Panc1 (cell line): Measurements from ENCODE around the gene CCDC148. TPM values are rescaled to one million over a fixed set of nuclear protein-coding genes. Genes with fewer than 3 reads are reported as not detected.
"Not testable (repeated sequence)": the region's sequence is repeated elsewhere in the genome, so short reads cannot be mapped to it uniquely, and the experiment has no call there.

Experiments used
- ATAC-seq: fragments of 200-7000 bp; cut with Tn5 transposase; 2 replicates; pipeline ENCODE4 v1.9.1; 2020; ENCODE audit warnings: mild to moderate bottlenecking, moderate library complexity
- BruUV-seq: library from RNA; stranded (reverse); fragments of 400-500 nt; replicated peaks from 2 replicates; lab custom pipeline; 2021; lab: Mats Ljungman, UMichigan
- CTCF ChIA-PET: fragments of 300-600 bp; sonication (Branson Sonifier 250); formaldehyde crosslinking; loops from one replicate; lab custom pipeline; 2022; ENCODE audit warnings: antibody characterized with exemption; lab: Charles Lee
- POLR2A ChIA-PET: fragments of 300-600 bp; sonication (Branson Sonifier 250); formaldehyde crosslinking; loops from one replicate; lab custom pipeline; 2022; ENCODE audit warnings: antibody characterized with exemption; lab: Charles Lee
- DNase-seq: peaks from one replicate; pipeline ENCODE4 v3.0.0-alpha.2; 2010; ENCODE audit warnings: low read depth, low spot score
- H3K27ac ChIP-seq: 2 replicates; pipeline ENCODE4 v1.5.1; 2011; ENCODE audit warnings: mild to moderate bottlenecking, low read length, inconsistent platforms
- H3K27me3 ChIP-seq: fragments of 200-500 bp; sonication (Bioruptor generic); 2 replicates; pipeline ENCODE4 v1.6.0; 2014; ENCODE audit warnings: low read length, inconsistent platforms; ENCODE audit not compliant: control insufficient read depth, insufficient read depth
- H3K36me3 ChIP-seq: fragments of 200-500 bp; sonication (Bioruptor generic); 2 replicates; pipeline ENCODE4 v1.5.1; 2014; ENCODE audit warnings: inconsistent platforms, mild to moderate bottlenecking, low read length, moderate library complexity; ENCODE audit not compliant: control insufficient read depth, insufficient read depth
- H3K4me1 ChIP-seq: 2 replicates; pipeline ENCODE4 v1.5.1; 2011; ENCODE audit warnings: inconsistent platforms, mild to moderate bottlenecking, low read length, moderate library complexity; ENCODE audit not compliant: control insufficient read depth, insufficient read depth
- H3K4me3 ChIP-seq, 2 experiments: 2 replicates each; pipeline ENCODE4 v1.5.1; 2011 to 2012; ENCODE audit warnings: low read depth in 2 of 2, low read length in 2 of 2, mild to moderate bottlenecking in 2 of 2, inconsistent platforms in 1 of 2, moderate library complexity in 1 of 2
- H3K9me3 ChIP-seq: fragments of 200-500 bp; sonication (Bioruptor generic); 2 replicates; pipeline ENCODE4 v1.5.1; 2014; ENCODE audit warnings: low read depth, mild to moderate bottlenecking, inconsistent platforms, low read length, moderate library complexity; ENCODE audit not compliant: control insufficient read depth, insufficient read depth
- CTCF ChIP-seq: fragments of 450-650 bp; IDR thresholded peaks from 2 replicates; pipeline ENCODE4 v1.5.1; 2017; ENCODE audit warnings: mild to moderate bottlenecking
- POLR2AphosphoS5 ChIP-seq: IDR thresholded peaks from 2 replicates; pipeline ENCODE4 v1.6.1; 2012; ENCODE audit warnings: mild to moderate bottlenecking, low read depth, low read length, moderate library complexity
- SIN3A ChIP-seq: IDR thresholded peaks from 2 replicates; pipeline ENCODE4 v1.6.1; 2012; ENCODE audit warnings: low read depth, mild to moderate bottlenecking, low read length, moderate library complexity, borderline replicate concordance; ENCODE audit not compliant: insufficient read depth
- TCF7L2 ChIP-seq: IDR thresholded peaks from 2 replicates; pipeline ENCODE4 v1.6.1; 2011; ENCODE audit warnings: mild to moderate bottlenecking, low read depth, low read length, inconsistent platforms
- in situ Hi-C: cut with HindIII; loops from 2 replicates; pipeline ENCODE4 v1.10.0; 2016; ENCODE audit warnings: low sequenced_read_pairs, low pct_unique_long_range_greater_than_20kb
- intact Hi-C: fragments of 100-400 bp; cut with micrococcal nuclease; formaldehyde crosslinking; loops from one replicate; pipeline ENCODE4 v1.10.0; 2022; ENCODE audit not compliant: unreplicated experiment
- total RNA-seq: library from RNA; stranded (reverse); gene quantifications from one replicate; pipeline ENCODE4 v1.2.1, GENCODE V29; 2021; ENCODE audit not compliant: unreplicated experiment
- TF ChIP-seq, protein P1 (sequence below), 2 experiments: IDR thresholded peaks; 2 replicates each; pipeline ENCODE4 v1.6.1; 2011 to 2012; ENCODE audit warnings: low read depth in 2 of 2, control low read depth in 1 of 2, low read length in 1 of 2, mild to moderate bottlenecking in 1 of 2, moderate library complexity in 1 of 2; ENCODE audit not compliant: insufficient read depth in 1 of 2

Gene CCDC148
- total RNA-seq, 1 experiment from 2014 or later = 0.92 TPM

GRCh38 chr2:158337018-158337417 is 119.5 kb downstream of the CCDC148 start:
- no peak overlapping the region for H3K27ac ChIP-seq
- TF ChIP-seq TCF7L2 = no peak
- no peak for TF ChIP-seq CTCF
- TF ChIP-seq, protein P1, sequence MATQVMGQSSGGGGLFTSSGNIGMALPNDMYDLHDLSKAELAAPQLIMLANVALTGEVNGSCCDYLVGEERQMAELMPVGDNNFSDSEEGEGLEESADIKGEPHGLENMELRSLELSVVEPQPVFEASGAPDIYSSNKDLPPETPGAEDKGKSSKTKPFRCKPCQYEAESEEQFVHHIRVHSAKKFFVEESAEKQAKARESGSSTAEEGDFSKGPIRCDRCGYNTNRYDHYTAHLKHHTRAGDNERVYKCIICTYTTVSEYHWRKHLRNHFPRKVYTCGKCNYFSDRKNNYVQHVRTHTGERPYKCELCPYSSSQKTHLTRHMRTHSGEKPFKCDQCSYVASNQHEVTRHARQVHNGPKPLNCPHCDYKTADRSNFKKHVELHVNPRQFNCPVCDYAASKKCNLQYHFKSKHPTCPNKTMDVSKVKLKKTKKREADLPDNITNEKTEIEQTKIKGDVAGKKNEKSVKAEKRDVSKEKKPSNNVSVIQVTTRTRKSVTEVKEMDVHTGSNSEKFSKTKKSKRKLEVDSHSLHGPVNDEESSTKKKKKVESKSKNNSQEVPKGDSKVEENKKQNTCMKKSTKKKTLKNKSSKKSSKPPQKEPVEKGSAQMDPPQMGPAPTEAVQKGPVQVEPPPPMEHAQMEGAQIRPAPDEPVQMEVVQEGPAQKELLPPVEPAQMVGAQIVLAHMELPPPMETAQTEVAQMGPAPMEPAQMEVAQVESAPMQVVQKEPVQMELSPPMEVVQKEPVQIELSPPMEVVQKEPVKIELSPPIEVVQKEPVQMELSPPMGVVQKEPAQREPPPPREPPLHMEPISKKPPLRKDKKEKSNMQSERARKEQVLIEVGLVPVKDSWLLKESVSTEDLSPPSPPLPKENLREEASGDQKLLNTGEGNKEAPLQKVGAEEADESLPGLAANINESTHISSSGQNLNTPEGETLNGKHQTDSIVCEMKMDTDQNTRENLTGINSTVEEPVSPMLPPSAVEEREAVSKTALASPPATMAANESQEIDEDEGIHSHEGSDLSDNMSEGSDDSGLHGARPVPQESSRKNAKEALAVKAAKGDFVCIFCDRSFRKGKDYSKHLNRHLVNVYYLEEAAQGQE (IDR thresholded peaks at IDR 0.05; ENCODE audit: insufficient read depth in 1 of 2, low read depth in 2 of 2, low read length in 1 of 2) = no peak
- no peak overlapping the region for H3K4me3 ChIP-seq
- DNase-seq (no peak), ATAC-seq (no peak)
- ChIA-PET CTCF (no interaction called here), POLR2A (no interaction called here)
- H3K4me1 ChIP-seq = no peaks in the 10 kb centered on the region
- H3K36me3 ChIP-seq = no peaks in the 10 kb centered on the region
- BruUV-seq = no TSS peak
- H3K27me3 ChIP-seq = no peaks in the 10 kb centered on the region
- intact Hi-C loops = no loop called here
- in situ Hi-C loops = no loop called here
- H3K9me3 ChIP-seq = no peaks in the 10 kb centered on the region

GRCh38 chr2:158331799-158332198 is 124.8 kb downstream of the CCDC148 start:
- H3K9me3 ChIP-seq, ATAC-seq, in situ Hi-C loops, H3K27ac ChIP-seq, POLR2A ChIA-PET, CTCF ChIA-PET, H3K4me3 ChIP-seq, H3K36me3 ChIP-seq, BruUV-seq, H3K4me1 ChIP-seq, DNase-seq, intact Hi-C loops, H3K27me3 ChIP-seq: not testable (repeated sequence)

GRCh38 chr2:158325782-158326340 is 130.7 kb downstream of the CCDC148 start:
- Histone ChIP-seq H3K4me3 (no peak overlapping the region), H3K27ac (no peak overlapping the region), H3K4me1 (no peaks in the 10 kb centered on the region), H3K9me3 (no peaks in the 10 kb centered on the region), H3K36me3 (no peaks in the 10 kb centered on the region), H3K27me3 (no peaks in the 10 kb centered on the region)
- intact Hi-C loops (no loop called here), in situ Hi-C loops (no loop called here)
- ChIA-PET POLR2A (no interaction called here), CTCF (no interaction called here)
- ATAC-seq = no peak
- no TSS peak for BruUV-seq
- no peak for TF ChIP-seq CTCF
- no peak for TF ChIP-seq POLR2AphosphoS5
- no peak for TF ChIP-seq SIN3A
- no peak for TF ChIP-seq TCF7L2
- TF ChIP-seq, protein P1 (IDR thresholded peaks at IDR 0.05; ENCODE audit: insufficient read depth in 1 of 2, low read depth in 2 of 2, low read length in 1 of 2) = no peak
- no peak for DNase-seq
